Prostate gland (tissue), 2 donors: ENCODE data around the gene MLYCD. TPM values are rescaled to one million over a fixed set of nuclear protein-coding genes. Genes with fewer than 3 reads are reported as not detected.
A peak's percentile ranks its signal among the peaks of the same experiment; 100 is the strongest.

ENCODE experiments used
- DNase-seq: peaks from one replicate; pipeline ENCODE4 v3.0.0-alpha.2; 2019; ENCODE audit warnings: low spot score
- H3K27ac ChIP-seq, 2 donors: fragments of 200-600 bp; sonication (generic); 2 replicates each; pipeline ENCODE4 v1.5.1; 2017 to 2019
- H3K27me3 ChIP-seq: fragments of 200-600 bp; sonication (generic); replicated peaks from 2 replicates; pipeline ENCODE4 v1.5.1; 2019; ENCODE audit not compliant: insufficient read depth
- H3K36me3 ChIP-seq, 2 donors: fragments of 200-600 bp; sonication (generic); 1 replicate in 1 of 2; 2 replicates in 1 of 2; pipeline versions ENCODE4 v1.5.1 to v1.8.1; 2017 to 2019
- H3K4me1 ChIP-seq: fragments of 200-600 bp; sonication (generic); replicated peaks from 2 replicates; pipeline ENCODE4 v1.5.1; 2019
- H3K4me3 ChIP-seq, 2 donors: fragments of 200-600 bp; sonication (generic); 2 replicates each; pipeline ENCODE4 v1.5.1; 2017 to 2019
- H3K9me3 ChIP-seq: fragments of 200-600 bp; sonication (generic); 2 replicates; pipeline ENCODE4 v1.5.1; 2017
- POLR2A ChIP-seq: fragments of 450-650 bp; IDR thresholded peaks from one replicate; pipeline ENCODE4 v1.6.1; 2016; ENCODE audit warnings: antibody characterized with exemption, mild to moderate bottlenecking
- POLR2AphosphoS5 ChIP-seq: sonication (generic); formaldehyde crosslinking; IDR thresholded peaks from one replicate; pipeline ENCODE4 v1.6.1; 2017; ENCODE audit warnings: antibody characterized with exemption
- WGBS: methylation state at CpG from one replicate; pipeline ENCODE4 v1.1.5; 2018; 5-methylcytosine and 5-hydroxymethylcytosine counted together
- intact Hi-C: fragments of 100-400 bp; cut with DNase I; formaldehyde crosslinking; loops from one replicate; pipeline ENCODE4 v1.14.2; 2022
- total RNA-seq, 2 donors: library from RNA; depleted of rRNA; stranded (reverse); fragments of >200 nt; gene quantifications; one replicate each; pipeline ENCODE4 v1.1.0, GENCODE V29; 2016
- TF ChIP-seq, protein P1 (sequence below), 4 experiments: fragments of 200-600 bp in 2 of 4; fragments of 450-650 bp in 2 of 4; sonication (generic) in 2 of 4; IDR thresholded peaks; 1 replicate in 3 of 4; 2 replicates in 1 of 4; pipeline ENCODE4 v1.5.1; 2016 to 2019; ENCODE audit warnings: antibody characterized with exemption in 4 of 4, mild to moderate bottlenecking in 2 of 4, moderate library complexity in 2 of 4

Gene MLYCD
- total RNA-seq, 2 donors from 2014 or later: 6.5 to 16.7 TPM

DNA sequence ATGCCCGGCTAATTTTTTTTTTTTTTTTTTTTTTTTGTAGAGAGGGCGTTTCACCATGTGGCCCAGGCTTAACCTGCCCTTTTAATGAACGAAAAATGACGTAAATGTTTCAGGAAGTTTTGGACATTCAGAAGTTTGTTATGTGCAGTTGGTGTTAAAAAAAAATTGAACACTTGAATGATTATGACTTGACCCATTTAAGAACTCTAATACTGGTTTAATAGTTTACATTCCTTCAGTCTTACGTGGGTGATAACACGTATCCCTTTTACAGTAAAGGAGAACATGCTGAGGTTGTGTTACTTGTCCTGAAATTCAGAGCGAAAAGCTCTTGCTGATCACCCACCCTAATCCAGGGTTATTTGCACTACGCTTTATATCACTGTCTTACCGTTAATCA is 1.7 kb downstream of the MLYCD start:
- Histone ChIP-seq H3K4me1 (peaks cover 7% of the 10 kb centered on the region), H3K27me3 (no peaks in the 10 kb centered on the region), H3K36me3 (no peaks in the 10 kb centered on the region), H3K27ac (no peak overlapping the region), H3K4me3 (no peak overlapping the region), H3K9me3 (no peaks in the 10 kb centered on the region)
- WGBS: 79% methylated on average over 9 of the region's 9 CpGs
- DNase-seq: no peak
- intact Hi-C loops: no loop called here
- TF ChIP-seq, protein P1, sequence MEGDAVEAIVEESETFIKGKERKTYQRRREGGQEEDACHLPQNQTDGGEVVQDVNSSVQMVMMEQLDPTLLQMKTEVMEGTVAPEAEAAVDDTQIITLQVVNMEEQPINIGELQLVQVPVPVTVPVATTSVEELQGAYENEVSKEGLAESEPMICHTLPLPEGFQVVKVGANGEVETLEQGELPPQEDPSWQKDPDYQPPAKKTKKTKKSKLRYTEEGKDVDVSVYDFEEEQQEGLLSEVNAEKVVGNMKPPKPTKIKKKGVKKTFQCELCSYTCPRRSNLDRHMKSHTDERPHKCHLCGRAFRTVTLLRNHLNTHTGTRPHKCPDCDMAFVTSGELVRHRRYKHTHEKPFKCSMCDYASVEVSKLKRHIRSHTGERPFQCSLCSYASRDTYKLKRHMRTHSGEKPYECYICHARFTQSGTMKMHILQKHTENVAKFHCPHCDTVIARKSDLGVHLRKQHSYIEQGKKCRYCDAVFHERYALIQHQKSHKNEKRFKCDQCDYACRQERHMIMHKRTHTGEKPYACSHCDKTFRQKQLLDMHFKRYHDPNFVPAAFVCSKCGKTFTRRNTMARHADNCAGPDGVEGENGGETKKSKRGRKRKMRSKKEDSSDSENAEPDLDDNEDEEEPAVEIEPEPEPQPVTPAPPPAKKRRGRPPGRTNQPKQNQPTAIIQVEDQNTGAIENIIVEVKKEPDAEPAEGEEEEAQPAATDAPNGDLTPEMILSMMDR (IDR thresholded peaks at IDR 0.05): no peak

DNA sequence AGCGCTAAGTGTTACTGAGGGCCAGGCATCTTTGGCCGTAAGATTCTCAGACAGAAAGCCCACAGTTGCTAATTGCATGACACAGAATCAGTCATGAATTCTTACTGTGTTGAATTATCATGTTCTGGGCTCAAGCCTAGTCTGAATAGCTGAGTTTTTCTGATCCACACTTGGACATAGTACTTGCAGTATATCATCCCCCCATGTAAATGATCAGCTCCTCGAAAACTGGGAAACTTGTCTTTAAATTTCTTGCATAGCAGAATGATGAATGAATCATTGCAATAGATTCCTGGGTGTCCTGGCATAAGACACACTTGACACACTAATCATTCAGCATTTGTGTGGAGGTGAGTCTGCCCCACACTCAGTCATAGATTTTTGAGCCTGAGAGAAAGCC is 2.2 kb downstream of the MLYCD start:
- H3K9me3 ChIP-seq: no peaks in the 10 kb centered on the region
- H3K36me3 ChIP-seq: no peaks in the 10 kb centered on the region
- H3K27ac ChIP-seq: no peak overlapping the region
- H3K4me3 ChIP-seq: no peak overlapping the region
- intact Hi-C loops: no loop called here
- H3K27me3 ChIP-seq: no peaks in the 10 kb centered on the region
- H3K4me1 ChIP-seq: peaks cover 7% of the 10 kb centered on the region
- DNase-seq: no peak
- 96% methylated on average over 3 of the region's 3 CpGs for WGBS
- TF ChIP-seq, protein P1 (IDR thresholded peaks at IDR 0.05): no peak
- TF ChIP-seq POLR2AphosphoS5 (no peak), POLR2A (no peak)

DNA sequence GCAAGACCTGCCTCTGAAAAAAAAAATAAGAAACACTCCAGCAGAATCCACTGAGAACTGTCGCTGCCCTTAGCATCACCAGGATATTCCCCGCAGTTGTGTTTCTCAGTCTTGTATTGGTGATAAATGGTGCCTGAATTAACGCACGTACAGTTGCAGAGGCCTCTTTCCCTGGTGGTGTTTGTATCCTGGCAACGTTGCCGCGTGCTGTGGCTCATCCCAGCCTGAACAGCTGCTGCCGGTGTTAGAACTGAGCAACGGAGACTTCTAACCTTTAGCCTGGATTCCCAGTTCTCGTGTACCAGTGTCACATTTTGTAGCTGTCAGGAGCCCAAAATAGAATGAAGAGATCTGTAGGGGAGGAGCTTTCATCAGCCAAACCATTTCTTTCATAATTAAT is 4.8 kb downstream of the MLYCD start:
- intact Hi-C loops: no loop called here
- DNase-seq: no peak
- no peaks in the 10 kb centered on the region for H3K27me3 ChIP-seq
- no peak overlapping the region for H3K4me3 ChIP-seq
- no peak overlapping the region for H3K27ac ChIP-seq
- no peaks in the 10 kb centered on the region for H3K4me1 ChIP-seq
- no peaks in the 10 kb centered on the region for H3K9me3 ChIP-seq
- 58% methylated on average over 10 of the region's 10 CpGs for WGBS
- peak; percentile 22 for TF ChIP-seq POLR2AphosphoS5
- no peak for TF ChIP-seq POLR2A
- no peaks in the 10 kb centered on the region for H3K36me3 ChIP-seq

DNA sequence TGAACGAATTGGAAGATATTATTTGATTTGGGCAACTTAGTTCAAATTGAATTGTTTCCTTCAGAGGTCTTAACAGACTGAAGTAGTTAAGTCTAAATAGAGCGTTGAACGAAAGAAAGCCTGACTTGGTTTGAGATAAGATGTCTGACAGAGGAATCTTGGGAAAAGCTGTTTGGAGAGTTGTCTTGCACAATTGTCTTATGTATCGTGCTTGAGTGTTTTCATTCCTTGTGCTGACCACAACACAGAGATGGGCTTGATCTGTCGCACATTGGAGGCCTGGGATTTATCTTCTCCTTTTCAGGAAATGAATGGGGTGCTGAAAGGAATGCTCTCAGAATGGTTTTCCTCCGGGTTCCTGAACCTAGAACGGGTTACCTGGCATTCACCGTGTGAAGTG is 7.8 kb downstream of the MLYCD start:
- H3K27me3 ChIP-seq: no peaks in the 10 kb centered on the region
- no peaks in the 10 kb centered on the region for H3K9me3 ChIP-seq
- intact Hi-C loops: no loop called here
- WGBS: 82% methylated on average over 8 of the region's 8 CpGs
- H3K27ac ChIP-seq: no peak overlapping the region
- no peaks in the 10 kb centered on the region for H3K36me3 ChIP-seq
- DNase-seq: no peak
- TF ChIP-seq POLR2AphosphoS5 (no peak), POLR2A (no peak)
- TF ChIP-seq, protein P1 (IDR thresholded peaks at IDR 0.05): no peak
- H3K4me1 ChIP-seq: no peaks in the 10 kb centered on the region
- no peak overlapping the region for H3K4me3 ChIP-seq

DNA sequence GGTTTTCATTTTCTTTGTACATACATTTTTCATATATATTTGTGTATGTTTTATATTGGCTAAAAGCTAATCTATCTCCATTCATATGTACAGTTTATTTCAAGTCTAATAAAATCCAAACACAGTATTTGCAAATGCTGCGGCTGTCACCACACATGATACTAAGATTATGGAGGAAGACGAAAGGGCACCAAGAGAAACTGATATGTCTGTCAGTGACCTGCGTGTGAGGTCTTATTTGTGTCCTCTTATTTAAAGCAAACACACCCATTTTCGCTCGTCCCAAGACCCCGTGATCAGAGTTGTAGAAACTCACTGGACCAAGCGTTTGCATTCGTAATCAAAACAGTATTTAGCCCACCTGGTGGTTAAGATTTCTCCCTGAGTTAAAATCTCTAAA is 8.2 kb downstream of the MLYCD start:
- Histone ChIP-seq H3K4me1 (no peaks in the 10 kb centered on the region), H3K36me3 (peaks cover 0 to 2% of the 10 kb centered on the region in 2 donors), H3K27ac (no peak overlapping the region), H3K27me3 (no peaks in the 10 kb centered on the region), H3K9me3 (no peaks in the 10 kb centered on the region), H3K4me3 (no peak overlapping the region)
- DNase-seq: no peak
- 87% methylated on average over 8 of the region's 8 CpGs for whole genome bisulfite sequencing
- TF ChIP-seq, protein P1 (IDR thresholded peaks at IDR 0.05): no peak
- TF ChIP-seq POLR2A: no peak
- TF ChIP-seq POLR2AphosphoS5: no peak
- intact Hi-C loops: no loop called here
